HepG2 (cell line): ENCODE measurements around the gene C5.

Source experiments
- CEBPB ChIP-seq: IDR thresholded peaks from 2 replicates; pipeline ENCODE4 v1.6.1; 2011; ENCODE audit warnings: low read depth, low read length, improper control_type of control experiment, borderline replicate concordance
- EP300 ChIP-seq, 3 experiments: sonication (generic) in 1 of 3; formaldehyde crosslinking in 1 of 3; IDR thresholded peaks; 2 replicates each; pipeline versions ENCODE4 v1.5.1 to v1.6.1; 2011 to 2020; ENCODE audit warnings: low read depth in 2 of 3, low read length in 2 of 3, borderline replicate concordance in 1 of 3, improper control_type of control experiment in 1 of 3, mild to moderate bottlenecking in 1 of 3, missing genetic modification reagents in 1 of 3, moderate library complexity in 1 of 3
- HDAC6 ChIP-seq: fragments of 200-600 bp; sonication (generic); IDR thresholded peaks from 2 replicates; pipeline ENCODE4 v1.7.0; 2017; ENCODE audit warnings: mild to moderate bottlenecking, antibody characterized with exemption, low read length, low read depth
- PHF5A ChIP-seq: IDR thresholded peaks from one replicate; pipeline ENCODE4 v1.6.1; 2018; ENCODE audit warnings: low read depth, missing genetic modification reagents; ENCODE audit not compliant: unreplicated experiment
- ZNF3 ChIP-seq: IDR thresholded peaks from 2 replicates; pipeline ENCODE4 v1.7.0; 2017; ENCODE audit warnings: inconsistent platforms

DNA sequence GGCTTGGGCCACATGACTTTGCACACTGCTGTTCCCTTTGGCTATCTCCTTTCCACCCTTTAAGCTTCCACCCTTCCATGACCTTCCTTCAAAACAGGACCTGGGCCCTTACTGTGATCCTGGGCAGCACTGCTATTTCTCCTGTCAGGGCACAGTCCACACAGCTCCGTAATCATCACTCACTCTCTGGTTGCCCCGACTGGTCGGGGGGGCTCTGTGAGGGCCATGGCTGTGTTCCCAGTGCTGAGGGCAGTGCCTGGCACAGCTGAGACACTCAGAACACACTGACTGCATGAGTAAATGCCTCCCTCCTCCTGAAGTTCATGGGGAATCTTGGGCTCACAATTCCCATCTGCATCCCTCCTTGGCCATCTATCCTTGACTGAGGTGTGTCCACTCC lies 135.7 kb downstream of the C5 start:
- TF ChIP-seq HDAC6, result no peak
- TF ChIP-seq PHF5A (CRISPR knock-in tag), result no peak
- no peak for TF ChIP-seq CEBPB
- no peak for TF ChIP-seq EP300 (IDR thresholded peaks at IDR 0.05; ENCODE audit: low read depth in 2 of 2, low read length in 2 of 2)
- TF ChIP-seq EP300 (CRISPR knock-in tag; IDR thresholded peaks at IDR 0.05; ENCODE audit: borderline replicate concordance), result no peak
- no peak for TF ChIP-seq ZNF3 (CRISPR knock-in tag)
